CD4-positive, alpha-beta T cell treated with Interleukin-6 for 4 hours (primary cell): ENCODE measurements around the gene NLRC5.
"Not testable (repeated sequence)": the region's sequence is repeated elsewhere in the genome, so short reads cannot be mapped to it uniquely, and the experiment has no call there.

Source experiments
- DNase-seq: peaks from one replicate; pipeline ENCODE4 v3.0.0-alpha.2; 2020; ENCODE audit warnings: mixed read lengths

NLRC5 gene

DNA sequence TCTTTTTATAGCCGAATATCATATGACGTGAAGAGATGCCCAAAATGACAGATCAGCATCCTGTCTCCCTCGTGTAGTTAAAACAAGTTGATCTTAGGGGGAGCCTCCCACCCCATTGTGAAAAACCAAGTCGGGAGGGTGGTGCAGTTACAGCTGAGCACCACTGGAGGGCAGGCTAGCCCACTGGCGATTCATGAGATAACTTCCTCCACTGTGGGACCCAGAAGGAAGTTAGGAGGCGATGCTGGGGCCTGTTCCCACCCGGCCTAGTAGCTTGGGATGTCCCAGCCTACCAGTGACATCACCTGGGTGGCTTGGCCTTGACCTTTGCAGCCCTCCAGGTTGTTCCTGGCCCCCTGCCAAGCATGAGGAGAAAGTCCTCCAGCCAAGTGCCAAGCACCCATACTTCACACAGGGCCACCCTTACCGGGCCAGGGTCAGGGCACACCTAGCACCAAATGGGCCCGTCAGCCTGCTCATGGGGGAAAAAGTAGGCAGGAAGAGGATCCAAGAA, 95.0 kb downstream of the NLRC5 start:
- peak; percentile 79 for DNase-seq

GRCh38 chr16:57084996-57085395, 95.6 kb downstream of the NLRC5 start:
- DNase-seq, result no peak

GRCh38 chr16:57087003-57087402, 97.6 kb downstream of the NLRC5 start:
- no peak for DNase-seq

GRCh38 chr16:57089406-57089805, 100.0 kb downstream of the NLRC5 start:
- no peak for DNase-seq

DNA sequence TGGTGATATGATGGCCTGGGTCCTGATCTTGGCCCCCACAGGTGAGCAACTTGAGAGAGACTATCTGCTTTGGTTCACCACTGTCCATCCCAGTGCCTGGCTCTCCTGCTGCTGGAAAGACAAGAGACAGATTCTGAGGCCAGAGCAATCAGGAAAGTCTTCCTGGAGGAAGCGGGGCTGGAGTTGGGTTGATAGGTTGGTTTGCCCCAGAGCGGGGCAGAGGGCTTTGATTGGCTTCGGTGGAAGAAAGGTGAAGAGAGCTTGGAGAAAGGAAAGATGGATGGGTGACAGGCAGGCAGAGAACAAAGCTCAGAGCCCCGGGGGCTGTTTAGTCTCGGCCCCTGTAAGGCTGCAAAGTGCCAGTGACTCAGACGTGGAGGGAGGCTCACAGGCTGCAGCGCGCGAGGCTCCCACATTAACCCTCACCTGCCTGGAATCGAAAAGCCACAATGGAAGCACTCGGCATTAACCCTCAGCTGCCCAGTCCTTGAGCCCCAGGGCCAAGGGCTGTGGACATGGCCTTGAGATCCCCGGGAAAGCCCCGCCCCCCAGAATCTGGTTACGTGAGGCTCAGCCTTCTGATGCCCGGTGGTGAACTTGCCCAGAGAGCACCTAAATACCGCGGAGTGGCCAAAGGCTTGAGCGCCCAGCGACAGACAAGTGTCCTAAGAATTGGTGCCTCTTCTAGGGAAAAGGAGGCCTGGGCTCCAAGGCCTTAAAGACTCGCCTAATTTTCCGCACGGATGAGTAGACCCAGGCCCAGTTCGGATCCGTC, 102.0 kb downstream of the NLRC5 start:
- DNase-seq, result no peak

GRCh38 chr16:57091975-57092785, 102.8 kb downstream of the NLRC5 start, which contains the start of gene CPNE2:
TSS of gene CPNE2 (plus strand) at chr16:57092583. CDS start at chr16:57110743, 18,160 bp downstream.
- peak; percentile 48 for DNase-seq

DNA sequence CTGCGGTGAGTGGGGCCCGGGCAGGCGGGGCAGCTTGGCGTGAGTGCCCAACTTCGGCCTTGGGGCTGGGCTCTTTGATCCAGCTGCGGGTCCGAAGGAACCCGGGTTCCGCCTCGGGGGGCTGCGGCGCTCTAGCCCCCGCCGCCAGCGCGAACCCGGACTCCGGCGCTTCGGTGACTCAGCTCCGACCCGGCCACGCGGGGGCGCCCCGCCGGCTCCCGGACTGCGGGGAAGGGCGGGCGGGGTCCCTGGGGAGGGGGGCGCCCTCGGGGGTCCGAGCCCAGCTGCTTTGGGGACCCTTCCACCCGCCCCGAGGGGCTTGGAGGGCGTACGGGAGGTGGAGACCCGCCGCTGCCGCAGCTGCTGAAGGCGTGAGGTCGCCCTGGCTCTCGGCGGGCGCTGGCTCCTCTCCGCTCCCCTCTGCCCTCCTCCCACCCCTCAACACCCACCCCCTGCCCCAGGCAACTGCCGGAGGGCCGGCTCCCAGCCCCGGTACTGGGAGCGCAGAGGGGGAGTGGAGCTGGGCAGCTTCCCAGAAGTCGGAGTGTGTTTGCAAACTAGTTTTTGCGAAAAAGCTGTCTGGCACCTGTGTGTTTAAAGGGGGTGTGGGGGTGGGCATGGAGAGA, 103.5 kb downstream of the NLRC5 start:
- DNase-seq, result peak; percentile 67

GRCh38 chr16:57093666-57094564, 104.6 kb downstream of the NLRC5 start:
- no peak for DNase-seq

GRCh38 chr16:57094911-57095310, 105.6 kb downstream of the NLRC5 start:
- no peak for DNase-seq

GRCh38 chr16:57096192-57096591, 106.8 kb downstream of the NLRC5 start:
- no peak for DNase-seq

GRCh38 chr16:57096793-57097192, 107.4 kb downstream of the NLRC5 start:
- no peak for DNase-seq

GRCh38 chr16:57098188-57098841, 109.0 kb downstream of the NLRC5 start:
- no peak for DNase-seq

- not testable (repeated sequence) for DNase-seq
These were observed 110.6 kb downstream of the NLRC5 start for GRCh38 chr16:57099965-57100364.

DNA sequence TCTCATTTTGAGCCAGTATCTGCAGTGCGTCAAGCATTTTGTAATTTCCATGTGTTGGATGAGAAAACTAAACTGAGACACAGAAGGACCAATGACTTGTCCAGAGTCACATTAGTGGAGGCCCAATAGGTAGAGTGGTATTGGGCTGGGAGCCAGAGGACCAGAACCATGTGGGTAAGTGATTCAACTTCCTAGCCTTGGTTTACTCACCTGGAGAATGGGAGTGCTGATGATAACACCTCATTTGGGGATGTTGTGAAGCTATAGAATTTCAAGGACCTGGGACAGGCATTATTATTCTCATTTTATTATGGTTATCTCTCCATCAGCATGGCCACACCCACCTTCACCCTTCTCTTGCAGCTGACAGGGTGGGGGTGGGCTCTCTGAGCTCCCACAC, 111.1 kb downstream of the NLRC5 start:
- no peak for DNase-seq

DNA sequence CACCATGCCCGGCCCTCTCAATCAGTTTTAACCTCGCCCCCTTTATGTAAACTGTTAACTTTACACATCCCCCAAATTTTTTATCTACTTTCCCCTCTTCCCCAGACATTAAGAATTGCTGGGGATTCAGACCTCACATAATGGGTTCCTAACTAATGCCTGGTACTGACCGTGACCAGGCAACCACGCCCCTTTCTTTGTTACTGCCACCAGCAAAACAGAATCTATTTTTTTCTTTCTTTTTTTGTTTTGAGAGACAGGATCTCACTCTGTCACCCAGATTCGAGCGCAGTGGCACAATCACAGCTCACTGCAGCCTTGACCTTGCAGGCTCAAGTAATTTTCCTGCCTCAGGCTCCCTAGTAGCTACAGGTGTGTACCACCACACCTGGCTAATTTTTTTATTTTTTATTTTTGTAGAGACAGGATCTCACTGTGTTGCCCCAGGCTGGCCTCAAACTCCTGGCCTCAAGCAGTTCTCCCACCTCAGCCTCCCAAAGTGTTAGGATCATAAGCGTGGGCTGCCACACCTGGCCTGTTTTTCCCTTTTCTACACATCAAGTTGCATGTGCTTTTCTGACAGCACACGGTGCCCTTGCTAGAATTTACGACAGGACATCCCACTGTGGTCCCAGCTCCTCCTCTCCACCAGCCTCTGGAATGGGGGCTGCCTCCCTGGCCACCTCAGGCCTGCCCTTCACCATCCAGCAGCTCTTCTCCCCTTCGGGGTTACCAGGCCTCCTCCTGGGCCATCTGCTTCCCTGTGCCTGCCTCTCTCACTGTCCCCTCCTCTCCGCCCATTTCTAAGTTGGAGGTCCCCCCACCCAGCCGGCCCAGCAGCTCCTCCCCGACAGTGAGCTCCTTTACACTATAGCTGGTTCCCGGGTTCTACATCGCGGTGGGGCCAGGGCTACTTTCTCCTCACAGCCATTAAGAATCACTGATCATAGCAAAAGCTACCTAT, 113.8 kb downstream of the NLRC5 start:
- DNase-seq, result no peak

DNA sequence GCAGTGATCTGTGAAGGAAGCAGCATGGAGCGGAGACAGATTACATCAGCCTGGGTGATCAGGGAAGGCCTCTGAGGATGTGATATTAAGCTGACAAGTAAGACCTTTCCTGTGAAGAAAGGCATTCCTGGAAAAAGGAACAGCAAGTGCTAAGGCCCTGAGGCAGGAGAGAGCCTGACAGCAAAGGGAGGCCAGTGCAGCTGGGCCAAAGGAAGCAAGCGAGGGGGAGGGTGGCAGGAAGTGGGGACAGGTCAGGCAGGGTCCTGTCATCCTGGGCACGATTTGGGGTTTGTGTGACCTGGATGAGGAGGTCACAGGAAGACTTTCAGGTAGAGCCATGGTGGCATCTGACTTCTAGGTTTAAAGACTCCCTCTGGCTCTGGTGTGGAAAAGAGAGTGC, 115.3 kb downstream of the NLRC5 start:
- no peak for DNase-seq

GRCh38 chr16:57105184-57105583, 115.8 kb downstream of the NLRC5 start:
- DNase-seq, result no peak

DNA sequence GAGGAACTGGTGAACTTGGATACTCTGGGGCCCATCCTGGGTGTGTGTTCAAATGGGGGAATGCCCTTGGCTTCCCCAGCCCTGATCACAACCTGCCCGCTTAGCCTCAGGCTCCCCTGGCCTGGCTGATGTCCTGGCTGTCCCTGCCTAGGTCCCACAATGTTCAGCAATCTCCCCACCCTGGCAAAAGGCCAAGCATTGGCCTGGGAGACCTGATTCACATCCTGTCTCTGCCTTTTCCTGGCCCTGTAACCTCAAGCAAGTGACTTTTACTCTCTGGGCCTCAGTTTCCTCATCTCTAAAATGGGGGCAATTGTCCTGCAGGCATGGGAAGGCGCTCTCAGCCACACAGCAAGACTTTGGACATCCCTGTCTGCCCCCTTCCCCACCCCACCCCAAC, 117.4 kb downstream of the NLRC5 start:
- DNase-seq, result no peak

GRCh38 chr16:57107321-57107922, 118.1 kb downstream of the NLRC5 start:
- no peak for DNase-seq

GRCh38 chr16:57108432-57108831, 119.1 kb downstream of the NLRC5 start:
- DNase-seq, result no peak
